Prostate gland (tissue), 2 donors: ENCODE data around the gene CTBP2. TPM values are rescaled to one million over a fixed set of nuclear protein-coding genes. Genes with fewer than 3 reads are reported as not detected.

Experiments
- DNase-seq: peaks from one replicate; pipeline ENCODE4 v3.0.0-alpha.2; 2019; ENCODE audit warnings: low spot score
- H3K27ac ChIP-seq, 2 donors: fragments of 200-600 bp; sonication (generic); 2 replicates each; pipeline ENCODE4 v1.5.1; 2017 to 2019
- H3K27me3 ChIP-seq: fragments of 200-600 bp; sonication (generic); replicated peaks from 2 replicates; pipeline ENCODE4 v1.5.1; 2019; ENCODE audit not compliant: insufficient read depth
- H3K36me3 ChIP-seq, 2 donors: fragments of 200-600 bp; sonication (generic); 1 replicate in 1 of 2; 2 replicates in 1 of 2; pipeline versions ENCODE4 v1.5.1 to v1.8.1; 2017 to 2019
- H3K4me1 ChIP-seq: fragments of 200-600 bp; sonication (generic); replicated peaks from 2 replicates; pipeline ENCODE4 v1.5.1; 2019
- H3K4me3 ChIP-seq, 2 donors: fragments of 200-600 bp; sonication (generic); 2 replicates each; pipeline ENCODE4 v1.5.1; 2017 to 2019
- H3K9me3 ChIP-seq: fragments of 200-600 bp; sonication (generic); 2 replicates; pipeline ENCODE4 v1.5.1; 2017
- CTCF ChIP-seq, 4 experiments: fragments of 200-600 bp in 2 of 4; fragments of 450-650 bp in 2 of 4; sonication (generic) in 2 of 4; IDR thresholded peaks; 1 replicate in 3 of 4; 2 replicates in 1 of 4; pipeline ENCODE4 v1.5.1; 2016 to 2019; ENCODE audit warnings: antibody characterized with exemption in 4 of 4, mild to moderate bottlenecking in 2 of 4, moderate library complexity in 2 of 4
- POLR2A ChIP-seq: fragments of 450-650 bp; IDR thresholded peaks from one replicate; pipeline ENCODE4 v1.6.1; 2016; ENCODE audit warnings: antibody characterized with exemption, mild to moderate bottlenecking
- POLR2AphosphoS5 ChIP-seq: sonication (generic); formaldehyde crosslinking; IDR thresholded peaks from one replicate; pipeline ENCODE4 v1.6.1; 2017; ENCODE audit warnings: antibody characterized with exemption
- WGBS: methylation state at CpG from one replicate; pipeline ENCODE4 v1.1.5; 2018; 5-methylcytosine and 5-hydroxymethylcytosine counted together
- intact Hi-C: fragments of 100-400 bp; cut with DNase I; formaldehyde crosslinking; loops from one replicate; pipeline ENCODE4 v1.14.2; 2022
- total RNA-seq, 2 donors: library from RNA; depleted of rRNA; stranded (reverse); fragments of >200 nt; gene quantifications; one replicate each; pipeline ENCODE4 v1.1.0, GENCODE V29; 2016

CTBP2 gene
- total RNA-seq, 2 donors from 2014 or later, result 70.2 to 89.7 TPM

GRCh38 chr10:124967255-124967654 lies 193.1 kb downstream of the CTBP2 start:
- DNase-seq, result no peak
- TF ChIP-seq CTCF (IDR thresholded peaks at IDR 0.05) (no peak), POLR2A (no peak), POLR2AphosphoS5 (no peak)
- no peaks in the 10 kb centered on the region for H3K27me3 ChIP-seq
- H3K4me1 ChIP-seq, result no peaks in the 10 kb centered on the region
- 85% methylated on average over 2 of the region's 2 CpGs for WGBS
- no peaks in the 10 kb centered on the region for H3K36me3 ChIP-seq
- intact Hi-C loops, result no loop called here
- H3K4me3 ChIP-seq, result no peak overlapping the region
- no peaks in the 10 kb centered on the region for H3K9me3 ChIP-seq
- H3K27ac ChIP-seq, result no peak overlapping the region

GRCh38 chr10:124966008-124966407 lies 194.4 kb downstream of the CTBP2 start:
- Histone ChIP-seq H3K4me3 (no peak overlapping the region), H3K4me1 (no peaks in the 10 kb centered on the region), H3K36me3 (no peaks in the 10 kb centered on the region), H3K9me3 (no peaks in the 10 kb centered on the region), H3K27ac (no peak overlapping the region), H3K27me3 (no peaks in the 10 kb centered on the region)
- DNase-seq, result no peak
- 55% methylated on average over 5 of the region's 5 CpGs for WGBS
- intact Hi-C loops, result no loop called here
- TF ChIP-seq CTCF (IDR thresholded peaks at IDR 0.05) (no peak), POLR2AphosphoS5 (no peak), POLR2A (no peak)

GRCh38 chr10:124963866-124964720 lies 196.3 kb downstream of the CTBP2 start:
- H3K4me1 ChIP-seq, result no peaks in the 10 kb centered on the region
- no peaks in the 10 kb centered on the region for H3K36me3 ChIP-seq
- WGBS, result 86% methylated on average over 7 of the region's 7 CpGs
- intact Hi-C loops, result no loop called here
- no peaks in the 10 kb centered on the region for H3K9me3 ChIP-seq
- no peak overlapping the region for H3K27ac ChIP-seq
- TF ChIP-seq POLR2A, result no peak
- TF ChIP-seq POLR2AphosphoS5, result no peak
- TF ChIP-seq CTCF (IDR thresholded peaks at IDR 0.05), result no peak
- no peaks in the 10 kb centered on the region for H3K27me3 ChIP-seq
- no peak overlapping the region for H3K4me3 ChIP-seq
- no peak for DNase-seq

GRCh38 chr10:124962421-124962820 lies 197.9 kb downstream of the CTBP2 start:
- intact Hi-C loops, result no loop called here
- H3K27me3 ChIP-seq, result no peaks in the 10 kb centered on the region
- no peaks in the 10 kb centered on the region for H3K36me3 ChIP-seq
- TF ChIP-seq POLR2A (no peak), CTCF (IDR thresholded peaks at IDR 0.05) (no peak), POLR2AphosphoS5 (no peak)
- H3K4me1 ChIP-seq, result no peaks in the 10 kb centered on the region
- 92% methylated on average over 3 of the region's 3 CpGs for WGBS
- no peak overlapping the region for H3K4me3 ChIP-seq
- H3K9me3 ChIP-seq, result no peaks in the 10 kb centered on the region
- no peak for DNase-seq
- H3K27ac ChIP-seq, result no peak overlapping the region

- no peaks in the 10 kb centered on the region for H3K36me3 ChIP-seq
- no peak overlapping the region for H3K27ac ChIP-seq
- WGBS, result 74% methylated on average over 4 of the region's 4 CpGs
- H3K4me3 ChIP-seq, result no peak overlapping the region
- intact Hi-C loops, result no loop called here
- no peak for TF ChIP-seq POLR2AphosphoS5
- no peaks in the 10 kb centered on the region for H3K4me1 ChIP-seq
- DNase-seq, result no peak
- no peaks in the 10 kb centered on the region for H3K9me3 ChIP-seq
- H3K27me3 ChIP-seq, result no peaks in the 10 kb centered on the region
Measured at GRCh38 chr10:124961248-124961570, 199.2 kb downstream of the CTBP2 start.
